Liver (tissue), 3 donors: Measurements from ENCODE around the gene B3GAT1.

Experiments used
- ATF3 ChIP-seq: IDR thresholded peaks from 2 replicates; pipeline ENCODE4 v1.6.1; 2016; ENCODE audit warnings: antibody characterized with exemption
- EGR1 ChIP-seq, 2 donors: IDR thresholded peaks; 2 replicates each; pipeline ENCODE4 v1.6.1; 2016 to 2018; ENCODE audit warnings: antibody characterized with exemption in 2 of 2, low read depth in 2 of 2
- FOXA1 ChIP-seq: IDR thresholded peaks from 2 replicates; pipeline ENCODE4 v1.6.1; 2016; ENCODE audit warnings: antibody characterized with exemption
- JUND ChIP-seq, 2 donors: IDR thresholded peaks; 2 replicates each; pipeline ENCODE4 v1.6.1; 2016; ENCODE audit warnings: antibody characterized with exemption in 2 of 2
- RAD21 ChIP-seq, 2 donors: IDR thresholded peaks; 2 replicates each; pipeline ENCODE4 v1.6.1; 2016; ENCODE audit warnings: antibody characterized with exemption in 2 of 2, mild to moderate bottlenecking in 2 of 2
- REST ChIP-seq: IDR thresholded peaks from 2 replicates; pipeline ENCODE4 v1.6.1; 2016; ENCODE audit warnings: antibody characterized with exemption, mild to moderate bottlenecking
- SP1 ChIP-seq: IDR thresholded peaks from 2 replicates; pipeline ENCODE4 v1.6.1; 2018; ENCODE audit warnings: antibody characterized with exemption, mild to moderate bottlenecking
- TAF1 ChIP-seq: conservative IDR thresholded peaks from 2 replicates; pipeline ENCODE4 v1.6.1; 2016; ENCODE audit warnings: antibody characterized with exemption, mild to moderate bottlenecking
- YY1 ChIP-seq: IDR thresholded peaks from 2 replicates; pipeline ENCODE4 v1.6.1; 2016; ENCODE audit warnings: antibody characterized with exemption, mild to moderate bottlenecking
- TF ChIP-seq, protein P1 (sequence below): fragments of 150-350 bp; IDR thresholded peaks from 2 replicates; pipeline ENCODE4 v1.5.1; 2017; ENCODE audit warnings: improper control_type of control experiment, low read depth, low read length; ENCODE audit not compliant: missing input control
- TF ChIP-seq, protein P2 (sequence below): IDR thresholded peaks from 2 replicates; pipeline ENCODE4 v1.6.1; 2016; ENCODE audit warnings: antibody characterized with exemption
- TF ChIP-seq, protein P3 (sequence below): IDR thresholded peaks from 2 replicates; pipeline ENCODE4 v1.6.1; 2016; ENCODE audit warnings: antibody characterized with exemption
- donor health status: healthy.
- donor health status: healthy.

- TF ChIP-seq REST (no peak), ATF3 (no peak), SP1 (no peak), EGR1 (IDR thresholded peaks at IDR 0.05; ENCODE audit: low read depth in 2 of 2) (no peak), YY1 (no peak), FOXA1 (no peak), RAD21 (IDR thresholded peaks at IDR 0.05) (no peak), TAF1 (no peak), JUND (IDR thresholded peaks at IDR 0.05) (no peak)
- TF ChIP-seq, protein P1, sequence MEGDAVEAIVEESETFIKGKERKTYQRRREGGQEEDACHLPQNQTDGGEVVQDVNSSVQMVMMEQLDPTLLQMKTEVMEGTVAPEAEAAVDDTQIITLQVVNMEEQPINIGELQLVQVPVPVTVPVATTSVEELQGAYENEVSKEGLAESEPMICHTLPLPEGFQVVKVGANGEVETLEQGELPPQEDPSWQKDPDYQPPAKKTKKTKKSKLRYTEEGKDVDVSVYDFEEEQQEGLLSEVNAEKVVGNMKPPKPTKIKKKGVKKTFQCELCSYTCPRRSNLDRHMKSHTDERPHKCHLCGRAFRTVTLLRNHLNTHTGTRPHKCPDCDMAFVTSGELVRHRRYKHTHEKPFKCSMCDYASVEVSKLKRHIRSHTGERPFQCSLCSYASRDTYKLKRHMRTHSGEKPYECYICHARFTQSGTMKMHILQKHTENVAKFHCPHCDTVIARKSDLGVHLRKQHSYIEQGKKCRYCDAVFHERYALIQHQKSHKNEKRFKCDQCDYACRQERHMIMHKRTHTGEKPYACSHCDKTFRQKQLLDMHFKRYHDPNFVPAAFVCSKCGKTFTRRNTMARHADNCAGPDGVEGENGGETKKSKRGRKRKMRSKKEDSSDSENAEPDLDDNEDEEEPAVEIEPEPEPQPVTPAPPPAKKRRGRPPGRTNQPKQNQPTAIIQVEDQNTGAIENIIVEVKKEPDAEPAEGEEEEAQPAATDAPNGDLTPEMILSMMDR = no peak
- TF ChIP-seq, protein P2, sequence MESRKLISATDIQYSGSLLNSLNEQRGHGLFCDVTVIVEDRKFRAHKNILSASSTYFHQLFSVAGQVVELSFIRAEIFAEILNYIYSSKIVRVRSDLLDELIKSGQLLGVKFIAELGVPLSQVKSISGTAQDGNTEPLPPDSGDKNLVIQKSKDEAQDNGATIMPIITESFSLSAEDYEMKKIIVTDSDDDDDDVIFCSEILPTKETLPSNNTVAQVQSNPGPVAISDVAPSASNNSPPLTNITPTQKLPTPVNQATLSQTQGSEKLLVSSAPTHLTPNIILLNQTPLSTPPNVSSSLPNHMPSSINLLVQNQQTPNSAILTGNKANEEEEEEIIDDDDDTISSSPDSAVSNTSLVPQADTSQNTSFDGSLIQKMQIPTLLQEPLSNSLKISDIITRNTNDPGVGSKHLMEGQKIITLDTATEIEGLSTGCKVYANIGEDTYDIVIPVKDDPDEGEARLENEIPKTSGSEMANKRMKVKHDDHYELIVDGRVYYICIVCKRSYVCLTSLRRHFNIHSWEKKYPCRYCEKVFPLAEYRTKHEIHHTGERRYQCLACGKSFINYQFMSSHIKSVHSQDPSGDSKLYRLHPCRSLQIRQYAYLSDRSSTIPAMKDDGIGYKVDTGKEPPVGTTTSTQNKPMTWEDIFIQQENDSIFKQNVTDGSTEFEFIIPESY = no peak
- TF ChIP-seq, protein P3, sequence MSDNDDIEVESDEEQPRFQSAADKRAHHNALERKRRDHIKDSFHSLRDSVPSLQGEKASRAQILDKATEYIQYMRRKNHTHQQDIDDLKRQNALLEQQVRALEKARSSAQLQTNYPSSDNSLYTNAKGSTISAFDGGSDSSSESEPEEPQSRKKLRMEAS = no peak
These were observed 66.8 kb downstream of the B3GAT1 start for GRCh38 chr11:134345237-134345550.
